Iris pigment epithelial cell (primary cell): ENCODE measurements around the gene KSR1.

Source experiments
- DNase-seq: peaks from one replicate; pipeline ENCODE4 v3.0.0-alpha.2; 2011; ENCODE audit warnings: low read depth

The KSR1 gene

DNA sequence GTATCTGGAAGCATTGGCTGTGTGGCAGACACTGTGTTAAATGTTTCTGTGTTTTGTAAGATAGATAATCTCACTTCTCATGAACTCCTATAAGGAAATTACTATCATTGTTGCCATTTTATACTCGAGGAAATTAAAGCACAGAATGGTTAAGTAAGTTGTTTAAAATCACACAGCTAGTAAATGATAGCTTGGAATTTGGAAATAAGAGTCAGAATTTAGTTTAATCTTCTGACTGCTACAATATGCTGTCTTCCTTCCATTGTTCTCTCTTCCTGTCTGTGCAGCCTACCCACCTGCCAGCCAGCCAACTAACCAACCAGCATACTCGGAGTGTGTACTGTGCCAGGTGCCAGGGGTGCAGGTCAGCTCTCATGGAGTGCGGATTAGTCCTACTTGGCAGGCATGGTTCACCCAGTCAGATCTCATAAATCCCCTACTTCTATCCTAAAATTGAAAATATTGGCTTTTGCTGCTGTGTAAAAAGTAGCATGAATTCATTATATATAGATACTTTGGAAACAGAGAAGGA, 94.8 kb downstream of the KSR1 start:
- DNase-seq, result no peak

DNA sequence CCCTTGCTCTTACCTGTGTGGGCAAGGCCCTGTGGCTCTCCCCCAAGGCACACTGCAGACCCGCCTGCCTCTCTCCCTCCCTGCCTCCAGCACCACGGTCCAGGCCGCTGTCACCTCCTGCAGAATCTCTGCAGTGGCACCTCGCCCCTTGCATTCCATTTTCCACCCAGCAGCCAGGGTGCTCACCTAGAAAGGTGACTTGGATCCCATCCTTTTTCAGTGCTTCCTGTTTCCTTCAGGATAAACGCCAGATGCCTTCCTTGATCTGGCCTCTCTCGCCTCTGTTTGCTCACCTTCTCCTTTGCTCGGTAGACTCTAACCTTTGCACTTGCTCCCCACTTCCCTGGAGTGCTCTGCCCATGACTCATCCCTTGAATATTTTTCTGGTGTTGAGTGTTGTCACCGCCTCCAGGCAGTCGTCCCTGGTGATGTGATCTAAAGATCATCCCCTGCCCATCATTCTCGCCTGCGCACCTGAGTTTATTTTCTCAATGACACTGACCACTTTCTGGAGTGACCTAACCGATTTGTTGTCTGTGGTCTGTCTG, 95.5 kb downstream of the KSR1 start:
- DNase-seq, result peak; percentile 36

DNA sequence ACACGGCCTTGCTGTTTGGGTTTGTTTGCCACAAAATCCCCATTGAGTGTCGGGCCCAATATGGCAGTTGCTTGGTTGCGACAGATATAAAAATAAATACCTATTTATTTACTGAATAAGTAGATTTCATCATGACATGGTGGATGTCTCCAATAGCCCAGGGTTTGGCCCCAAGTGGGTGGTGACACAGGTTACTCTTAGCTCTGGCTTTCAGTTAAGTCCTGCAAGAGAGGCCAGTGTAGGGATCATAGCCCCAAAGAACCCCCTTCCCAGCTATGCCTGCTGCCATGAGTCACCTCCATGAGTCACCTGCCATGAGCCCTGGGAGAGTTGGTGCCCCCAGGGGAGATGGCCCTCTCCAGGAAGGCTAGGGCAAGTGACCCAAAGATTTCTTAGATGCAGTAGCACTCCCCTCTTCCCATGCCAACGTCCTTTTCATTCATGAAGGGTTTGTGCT, 96.1 kb downstream of the KSR1 start:
- DNase-seq, result peak; percentile 63

- no peak for DNase-seq
Observed at GRCh38 chr17:27553019-27553511, 96.8 kb downstream of the KSR1 start.

DNA sequence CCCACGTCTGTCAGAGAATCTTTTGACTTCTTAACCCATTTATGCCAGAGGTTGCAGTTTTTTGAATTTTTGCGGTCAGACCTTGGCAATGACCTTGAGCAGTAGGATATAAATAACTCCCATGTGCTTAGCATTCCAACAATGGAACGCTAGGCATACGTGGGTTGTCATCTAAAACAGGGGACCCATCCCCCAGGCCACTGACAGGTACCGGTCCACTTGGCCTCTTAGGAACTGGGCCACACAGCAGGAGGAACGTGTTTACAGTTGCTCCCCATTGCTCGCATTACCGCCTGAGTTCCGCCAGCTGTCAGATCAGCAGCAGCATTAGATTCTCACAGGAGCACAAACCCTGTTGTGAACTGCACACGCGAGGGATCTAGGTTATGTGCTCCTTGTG, 97.9 kb downstream of the KSR1 start:
- no peak for DNase-seq

DNA sequence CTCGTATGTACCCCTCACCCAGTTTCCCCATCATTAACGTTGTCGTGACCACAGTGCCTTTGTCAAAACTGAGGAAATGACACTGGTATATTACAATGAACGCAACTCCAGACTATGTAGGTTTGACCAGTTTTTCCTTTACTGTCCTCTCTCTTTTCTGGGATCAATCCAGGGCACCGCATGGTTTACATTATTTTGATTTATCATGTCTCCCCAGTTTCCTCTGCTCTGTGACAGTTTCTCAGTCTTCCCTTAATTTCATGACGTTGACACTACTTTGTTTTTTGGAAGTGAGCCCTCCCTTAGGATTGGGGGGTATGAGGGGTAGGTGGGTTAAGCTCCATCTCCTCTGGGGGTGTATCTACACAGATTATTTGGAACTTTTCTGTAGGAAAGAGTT, 98.7 kb downstream of the KSR1 start:
- no peak for DNase-seq

DNA sequence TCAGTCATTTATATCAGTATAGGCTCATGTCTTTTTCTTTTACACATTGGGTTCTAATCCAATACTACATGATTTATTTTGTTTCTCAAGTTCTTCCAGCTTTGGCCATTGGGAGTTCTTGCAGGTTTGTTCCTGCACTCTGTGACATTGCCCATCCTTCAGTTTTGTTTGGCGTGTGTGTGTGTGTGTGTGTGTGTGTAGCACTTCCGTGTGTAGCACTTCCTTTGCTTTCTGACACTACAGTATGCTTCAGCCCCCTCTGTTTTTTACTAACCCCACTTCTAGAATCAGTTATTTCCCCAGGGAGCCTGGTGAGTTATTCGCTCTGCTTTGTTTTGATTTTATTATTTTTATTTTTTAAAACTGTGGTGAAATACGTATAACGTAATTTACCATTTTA, 99.1 kb downstream of the KSR1 start:
- DNase-seq, result no peak

- DNase-seq, result no peak
Observed at GRCh38 chr17:27558341-27558740, 102.1 kb downstream of the KSR1 start.

GRCh38 chr17:27558842-27559505, 102.7 kb downstream of the KSR1 start:
- no peak for DNase-seq

- peak; percentile 89 for DNase-seq
Observed at GRCh38 chr17:27559506-27560481, 103.5 kb downstream of the KSR1 start.

GRCh38 chr17:27560668-27561067, 104.4 kb downstream of the KSR1 start:
- no peak for DNase-seq

DNA sequence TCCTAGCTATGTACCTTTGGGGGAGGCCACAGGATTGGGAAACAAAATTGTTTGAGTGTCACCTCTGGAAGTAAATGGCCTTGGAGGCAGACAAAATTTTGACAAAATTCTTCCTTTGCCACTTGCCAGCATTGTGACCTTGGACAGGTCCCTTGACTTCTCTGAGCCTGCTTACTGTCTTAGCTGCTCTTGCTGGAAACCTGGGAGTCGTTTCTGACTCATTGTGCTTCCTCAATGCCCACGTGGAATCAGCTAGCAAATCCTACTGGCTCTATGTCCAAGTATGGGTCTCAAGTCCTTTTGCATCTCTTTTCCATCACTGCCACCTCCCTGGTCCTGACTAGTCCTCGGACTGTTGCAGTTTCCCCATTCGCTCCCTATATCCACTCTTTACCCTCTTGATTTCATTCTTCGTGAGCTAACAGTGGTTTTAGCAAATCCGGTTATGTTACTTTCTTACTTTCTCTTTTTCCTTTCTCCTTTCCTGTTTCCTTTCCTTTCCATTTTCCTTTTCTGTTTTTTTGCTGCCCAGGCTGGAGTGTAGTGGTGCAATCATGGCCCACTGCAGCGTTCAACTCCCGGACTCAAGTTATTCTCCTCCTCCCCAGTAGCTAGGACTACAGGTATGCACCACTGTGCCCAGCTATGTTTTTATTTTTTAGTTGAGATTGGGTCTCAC, 106.7 kb downstream of the KSR1 start:
- peak; percentile 65 for DNase-seq

DNA sequence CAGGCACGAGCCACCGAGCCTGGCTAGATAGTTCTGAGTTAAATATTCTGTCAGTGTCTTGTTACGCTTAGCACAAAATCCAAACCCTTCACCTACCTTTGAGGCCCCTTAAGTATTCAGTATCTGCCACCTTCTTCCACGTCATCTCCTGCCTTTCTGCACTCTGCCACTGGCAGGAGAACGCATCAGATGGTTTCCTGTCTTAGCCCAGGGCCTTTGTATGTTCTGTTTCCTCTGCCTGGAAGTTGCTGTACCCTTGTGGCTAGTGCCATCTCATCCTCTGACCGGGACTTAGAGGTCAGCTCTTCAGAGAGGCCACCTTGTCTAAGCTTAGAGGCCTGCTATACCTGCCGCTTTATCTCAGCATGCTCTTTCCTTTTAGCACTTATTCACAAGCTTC, 107.3 kb downstream of the KSR1 start:
- DNase-seq, result no peak

DNA sequence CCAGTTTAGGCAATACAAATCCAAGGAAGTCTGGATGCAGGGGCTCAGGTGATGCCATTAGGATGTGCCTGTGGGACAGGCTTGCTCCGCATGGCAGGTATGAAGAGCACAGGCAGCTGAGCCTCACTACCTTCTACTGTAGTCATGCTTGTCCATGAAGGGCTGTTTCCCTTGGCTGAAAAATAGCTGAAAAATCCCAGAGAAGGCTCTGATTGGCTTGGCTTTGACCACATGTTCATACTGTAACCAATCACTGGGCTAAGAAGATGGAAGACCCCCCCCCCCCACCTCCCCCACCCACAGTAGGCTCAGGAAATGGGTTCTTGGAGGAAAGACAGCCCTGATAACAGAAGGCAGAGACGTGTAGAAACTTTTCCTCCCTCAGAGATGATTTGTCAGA, 108.2 kb downstream of the KSR1 start:
- no peak for DNase-seq

DNA sequence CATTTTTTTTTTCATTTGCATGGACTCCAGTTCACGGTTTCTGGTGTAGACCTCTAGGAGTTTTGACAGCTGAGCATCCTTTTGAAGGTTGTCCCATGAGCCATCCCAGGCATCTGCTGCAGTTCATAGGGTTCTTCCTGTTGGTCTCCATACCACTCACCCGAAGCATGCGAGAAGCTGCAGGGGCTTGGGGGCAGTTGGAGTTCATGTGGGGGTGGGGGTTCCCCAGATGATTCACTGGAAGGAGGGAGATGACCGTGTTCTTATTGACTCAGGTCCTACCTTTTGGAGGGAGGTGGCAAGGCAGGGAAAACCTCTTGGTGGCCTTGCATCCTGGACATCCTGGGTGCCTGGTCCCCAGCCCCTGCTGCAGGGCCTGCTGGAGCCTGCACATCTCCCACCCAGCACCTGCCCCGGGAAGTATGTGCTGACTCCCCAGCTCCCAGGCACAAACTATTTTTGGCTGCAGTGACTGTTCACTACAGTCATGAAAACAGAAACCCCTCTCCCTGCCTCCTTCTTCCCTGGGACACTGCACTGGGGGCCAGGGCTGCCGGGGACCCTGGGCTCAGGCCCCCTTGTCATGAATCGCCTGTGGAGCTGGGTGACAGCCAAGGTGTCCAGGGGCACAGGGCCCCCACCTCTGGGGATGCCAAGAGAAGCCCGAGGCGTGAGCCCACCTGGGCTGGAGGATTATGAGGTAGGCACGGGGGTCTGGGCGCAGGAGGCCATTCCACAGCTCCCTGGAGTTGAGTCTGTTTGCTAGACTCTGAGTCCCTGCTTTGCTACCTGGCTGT, 109.8 kb downstream of the KSR1 start:
- DNase-seq, result peak; percentile 67

- DNase-seq, result peak; percentile 54
Observed at GRCh38 chr17:27566671-27567562, 110.7 kb downstream of the KSR1 start.

DNA sequence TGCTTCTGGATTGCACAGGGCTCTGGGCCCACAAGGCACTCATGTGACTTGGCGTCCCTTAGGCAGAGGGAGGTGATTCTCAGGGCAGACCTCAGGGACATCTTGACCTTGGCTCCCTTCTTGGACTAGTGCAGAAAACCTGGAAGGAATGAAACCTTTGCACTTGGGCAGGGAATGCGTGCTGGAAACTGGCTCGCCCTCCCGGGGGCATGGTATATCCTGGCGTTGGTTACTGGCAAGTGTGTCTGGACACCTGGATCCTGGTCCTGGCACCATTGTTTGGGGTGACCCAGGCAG, 111.3 kb downstream of the KSR1 start:
- no peak for DNase-seq

DNA sequence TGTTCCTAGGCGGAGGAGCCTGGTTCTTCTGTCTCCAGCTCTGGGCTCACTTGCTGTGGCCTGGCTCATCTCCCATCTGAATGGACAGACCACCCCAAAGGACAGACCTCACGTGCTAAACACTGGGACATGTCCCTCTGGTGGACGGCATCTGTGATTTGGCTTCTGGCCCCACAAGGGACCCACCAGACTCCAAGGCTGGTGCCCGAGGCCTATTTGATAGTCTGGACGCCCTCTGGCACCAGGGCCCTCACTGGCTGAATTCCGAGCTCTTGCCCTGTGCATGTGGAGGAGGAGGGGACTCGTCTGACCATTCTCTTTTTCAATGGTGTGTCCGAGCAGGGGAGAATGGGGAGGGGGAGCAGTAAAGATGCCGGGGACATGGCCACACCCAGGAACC, 112.0 kb downstream of the KSR1 start:
- DNase-seq, result no peak

DNA sequence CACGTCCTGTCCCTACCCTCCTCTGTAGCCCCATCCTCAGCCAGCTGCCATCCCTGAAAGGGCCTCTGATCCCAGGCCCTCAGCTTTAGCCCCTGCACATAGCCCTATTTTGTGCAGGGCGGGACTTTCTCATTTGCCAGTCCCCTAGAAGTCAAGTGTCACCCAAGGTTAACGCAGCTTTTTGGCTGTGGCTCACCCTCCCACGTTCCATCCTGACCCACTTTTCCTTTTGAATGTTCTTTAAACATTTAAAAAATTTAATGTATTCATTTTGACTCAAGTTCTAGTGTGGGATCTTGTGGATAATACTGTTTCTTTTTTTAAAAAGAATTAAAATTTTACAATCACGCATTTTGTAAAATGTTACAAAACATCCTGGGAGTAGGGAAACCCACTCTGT, 112.6 kb downstream of the KSR1 start:
- DNase-seq, result no peak

DNA sequence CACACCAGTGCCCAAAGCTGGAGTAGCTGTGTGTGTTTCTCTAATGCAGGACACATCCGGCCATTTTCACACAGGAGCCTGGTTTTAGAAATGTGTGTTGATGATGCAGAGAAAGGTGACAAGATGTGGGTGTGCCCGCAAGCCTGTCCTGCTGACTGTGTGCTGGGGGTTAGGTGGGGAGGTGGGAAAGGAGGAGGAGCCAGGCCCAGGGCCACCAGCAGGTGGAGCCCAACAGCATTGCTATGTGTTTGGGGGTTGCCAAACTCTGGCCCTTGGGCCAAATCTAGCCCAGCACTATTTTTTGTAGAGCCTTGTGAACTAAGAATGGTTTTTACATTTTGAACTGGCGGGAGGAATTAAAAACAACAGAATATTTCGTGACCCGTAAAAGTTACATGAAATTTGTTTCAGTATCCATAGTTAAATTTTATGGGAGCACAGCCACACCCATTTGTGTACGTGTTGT, 113.0 kb downstream of the KSR1 start:
- DNase-seq, result peak; percentile 31
